ELR (cell line): ENCODE data around the gene MYO16.
"Not testable (repeated sequence)": the region's sequence is repeated elsewhere in the genome, so short reads cannot be mapped to it uniquely, and the experiment has no call there.

Experiments
- DNase-seq: peaks from one replicate; pipeline ENCODE4 v3.0.0-alpha.2; 2015; ENCODE audit warnings: low read depth

Gene MYO16

DNA sequence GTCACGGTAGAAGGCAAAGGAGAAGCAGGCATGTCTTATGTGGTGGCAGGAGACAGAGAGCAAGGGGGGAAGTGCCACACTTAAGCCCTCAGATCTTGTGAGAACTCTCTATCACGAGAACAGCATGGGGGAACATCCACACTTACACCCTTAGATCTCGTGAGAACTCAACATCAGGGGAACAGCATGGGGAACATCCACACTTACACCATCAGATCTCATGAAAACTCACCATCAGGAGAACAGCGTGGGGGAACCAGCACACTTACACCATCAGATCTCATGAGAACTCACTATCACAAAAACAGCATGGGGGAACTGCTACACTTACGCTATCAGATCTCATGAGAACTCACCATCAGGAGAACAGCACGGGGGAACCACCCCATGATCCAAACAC is 445.0 kb downstream of the MYO16 start:
- no peak for DNase-seq

DNA sequence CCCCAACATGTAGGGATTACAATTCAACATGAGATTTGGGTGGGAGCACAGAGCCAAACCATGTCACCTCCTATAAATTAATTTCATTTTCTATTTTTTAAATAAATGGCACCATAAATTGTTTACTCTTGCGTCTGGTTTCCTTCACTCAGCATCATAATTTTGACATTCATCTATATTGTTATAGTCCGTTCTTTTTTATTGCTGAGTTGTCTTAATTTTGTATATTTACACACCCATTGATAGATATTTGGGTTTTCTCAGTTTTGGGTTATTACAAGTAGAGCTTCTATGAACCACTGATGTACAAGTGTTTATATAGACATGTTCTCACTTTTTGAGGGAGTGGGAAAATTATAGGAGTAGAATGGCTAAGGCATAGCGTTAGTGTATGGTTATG is 445.4 kb downstream of the MYO16 start:
- no peak for DNase-seq

DNA sequence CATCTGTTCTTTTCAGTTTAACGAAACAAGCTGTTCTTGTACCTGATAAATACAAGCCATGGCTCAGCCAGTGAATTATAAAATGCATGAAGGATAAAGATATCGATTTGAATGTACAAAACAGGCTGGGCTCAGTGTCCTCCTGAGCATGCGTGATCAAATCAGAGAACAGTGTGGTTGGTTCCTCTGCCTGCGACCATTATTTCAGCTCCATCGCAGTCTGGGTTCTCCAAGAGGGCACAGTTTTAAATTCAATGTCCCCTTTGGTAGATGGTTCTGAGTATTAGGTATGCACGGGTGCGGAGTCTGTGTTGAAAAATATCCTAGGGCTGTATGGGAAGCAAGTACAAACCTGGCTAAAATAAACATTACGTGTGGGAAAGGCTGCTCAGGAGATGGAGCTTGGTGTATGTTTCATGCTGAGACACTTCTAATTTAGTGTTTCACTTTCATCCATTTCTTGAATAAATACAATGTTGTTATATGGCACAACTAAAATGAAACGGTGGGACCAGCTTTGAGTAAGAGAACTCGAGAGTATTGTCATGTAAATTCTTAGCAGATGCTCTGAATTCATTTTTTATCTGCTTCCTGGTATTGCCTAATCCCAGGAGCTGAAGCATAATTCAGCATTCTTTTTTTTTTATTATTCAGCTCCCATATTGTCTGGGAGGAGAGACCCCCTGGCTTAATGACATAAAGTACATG is 458.7 kb downstream of the MYO16 start:
- no peak for DNase-seq

DNA sequence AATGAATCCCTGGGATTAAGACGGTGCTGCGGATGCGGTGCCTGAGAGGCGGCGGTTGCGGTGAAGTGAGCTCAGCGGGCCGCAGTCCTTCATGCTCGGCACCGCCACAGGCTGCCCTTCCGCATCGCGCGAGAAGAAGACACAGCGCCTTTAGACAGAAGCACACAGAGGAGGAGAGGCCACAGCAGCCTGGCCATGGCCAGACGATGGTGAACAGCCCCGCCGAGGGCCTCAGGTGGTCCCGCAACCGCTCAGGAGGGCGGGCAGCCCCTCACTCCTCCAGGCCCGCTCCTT is 459.2 kb downstream of the MYO16 start:
- no peak for DNase-seq

DNA sequence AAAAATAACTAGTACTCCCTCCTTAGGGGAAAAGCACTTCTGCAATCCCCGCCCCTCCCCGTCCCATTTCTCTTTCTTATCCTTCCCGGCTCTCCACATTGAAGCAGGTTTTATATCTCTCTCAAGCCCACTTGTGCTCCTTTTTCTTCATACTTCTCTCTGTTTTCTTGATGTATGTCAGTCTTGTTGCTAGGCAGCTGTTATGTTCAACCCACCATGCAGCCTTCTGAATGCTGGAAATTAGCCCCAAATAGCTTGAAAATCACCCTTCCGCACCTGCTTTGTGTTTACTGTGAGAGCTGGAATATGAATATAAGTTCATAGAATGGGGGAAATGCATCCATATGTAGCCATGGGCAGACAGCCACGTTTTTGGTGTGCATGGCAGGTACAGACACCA is 461.4 kb downstream of the MYO16 start:
- DNase-seq, result no peak

DNA sequence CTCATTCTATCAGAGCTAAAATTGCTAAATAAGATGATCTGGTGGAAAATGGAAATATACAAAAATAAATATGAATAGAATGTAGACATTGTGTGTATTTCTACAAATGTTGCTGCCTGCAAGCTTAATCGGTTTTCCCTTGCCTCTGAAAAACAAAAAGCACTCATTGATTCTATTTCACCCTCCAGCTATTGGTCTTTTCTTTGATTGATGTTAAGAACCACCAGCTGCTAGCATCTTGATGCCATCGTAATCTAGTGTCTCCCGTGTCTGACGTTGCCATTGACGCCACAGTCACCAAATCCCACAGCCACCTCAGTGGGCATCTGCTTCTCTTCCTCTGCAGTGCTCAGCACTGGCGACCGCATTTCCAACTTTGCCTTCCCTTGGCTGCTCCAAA is 461.8 kb downstream of the MYO16 start:
- DNase-seq, result no peak

DNA sequence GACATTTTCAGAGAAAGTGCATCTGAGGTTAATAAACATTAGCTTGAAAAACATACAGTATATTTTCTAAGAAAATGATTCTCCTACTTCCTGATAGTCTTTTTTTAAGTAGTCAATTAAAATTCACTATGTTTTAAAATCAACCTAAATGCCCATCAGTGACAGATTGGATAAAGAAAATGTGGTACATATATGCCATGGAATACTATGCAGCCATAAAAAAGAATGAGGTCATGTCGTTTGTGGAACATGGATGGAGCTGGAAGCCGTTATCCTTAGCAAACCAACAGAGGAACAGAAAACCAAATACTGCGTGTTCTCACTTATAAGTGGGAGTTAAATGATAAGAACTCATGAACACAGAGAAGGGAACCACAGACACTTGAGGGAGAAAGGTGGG is 462.8 kb downstream of the MYO16 start:
- DNase-seq, result not testable (repeated sequence)

DNA sequence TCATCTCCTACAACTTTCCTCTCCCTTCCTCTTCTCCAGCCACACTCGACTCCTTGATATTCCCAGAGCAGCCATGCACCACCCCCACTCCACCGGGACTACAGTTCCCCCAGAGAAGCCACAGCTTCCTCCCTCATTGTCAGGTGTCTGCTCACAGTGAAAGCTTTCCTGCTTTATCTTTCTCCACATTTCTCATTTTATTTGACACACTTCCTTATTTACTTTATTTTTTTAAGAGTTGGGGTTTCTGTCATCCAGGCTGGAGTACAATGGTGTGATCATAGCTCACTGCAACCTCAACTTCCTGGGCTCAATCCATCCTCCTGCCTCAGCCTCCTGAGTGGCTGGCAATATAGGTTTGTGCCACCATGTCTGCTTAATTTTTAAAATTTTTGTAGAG is 464.6 kb downstream of the MYO16 start:
- DNase-seq, result no peak

DNA sequence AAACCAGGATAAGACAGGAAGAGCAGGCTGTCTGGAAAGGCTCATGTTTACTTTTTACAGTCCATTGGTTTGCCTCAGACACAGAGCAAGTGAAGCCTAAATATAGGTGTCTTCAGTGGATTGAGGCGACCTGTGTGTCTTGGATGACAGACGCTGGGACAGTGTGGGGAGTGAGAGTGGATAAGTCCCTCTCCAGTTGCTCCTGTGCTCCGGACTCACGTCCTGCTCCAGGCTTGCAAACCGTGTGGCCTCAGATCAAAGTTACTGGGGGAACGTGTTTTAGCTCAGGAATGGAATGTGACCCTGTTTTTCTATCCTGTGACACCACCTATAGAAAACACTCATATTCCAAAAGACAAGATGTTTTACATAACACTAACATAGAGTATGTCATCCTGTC is 465.7 kb downstream of the MYO16 start:
- DNase-seq, result no peak

DNA sequence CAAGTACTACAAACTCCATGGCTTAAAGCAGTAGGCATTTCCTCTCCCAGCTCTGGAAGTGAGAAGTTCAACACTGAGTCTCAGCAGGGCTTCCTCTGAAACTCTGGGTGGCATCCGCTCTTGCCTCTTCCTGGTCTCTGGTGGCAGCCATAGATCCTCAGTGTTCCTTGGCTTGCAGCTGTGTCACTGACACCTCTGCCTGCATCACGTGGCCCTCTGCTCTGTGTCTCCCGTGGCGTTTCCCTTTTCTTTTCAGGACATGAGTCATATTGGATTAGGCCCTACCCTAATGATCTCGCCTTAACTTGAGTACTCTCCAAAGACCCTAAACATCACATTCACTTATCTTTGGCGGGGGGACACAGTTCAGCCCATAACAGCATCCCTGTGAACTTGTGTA is 466.7 kb downstream of the MYO16 start:
- peak; percentile 22 for DNase-seq

DNA sequence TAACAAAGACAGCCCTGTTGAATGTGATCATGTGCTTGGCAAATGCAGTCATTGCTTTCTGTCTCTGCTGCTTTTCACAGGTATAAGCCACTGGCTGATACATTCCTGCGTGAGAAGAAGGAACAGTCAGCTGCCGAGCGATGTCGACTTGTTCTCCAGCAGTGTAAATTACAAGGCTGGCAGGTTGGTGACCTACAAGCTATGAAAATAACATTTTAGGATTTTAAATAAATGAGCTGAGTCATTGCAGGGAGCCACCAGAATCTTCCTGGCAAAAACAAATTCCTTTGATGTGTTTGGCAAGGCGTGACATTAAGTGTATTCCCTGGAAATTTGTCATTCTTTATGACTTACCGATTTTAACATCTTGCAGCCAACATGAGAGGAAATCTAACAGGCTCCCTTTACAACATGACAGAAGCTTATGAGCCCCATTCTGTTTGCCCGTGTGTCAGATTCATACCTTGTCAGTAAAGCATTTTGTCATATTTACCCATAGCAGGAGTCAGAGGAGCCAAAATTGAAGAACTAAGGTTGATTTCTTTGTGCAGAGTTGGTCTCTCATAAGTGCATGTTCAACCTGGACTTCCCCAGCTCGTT is 471.4 kb downstream of the MYO16 start:
- DNase-seq, result no peak

DNA sequence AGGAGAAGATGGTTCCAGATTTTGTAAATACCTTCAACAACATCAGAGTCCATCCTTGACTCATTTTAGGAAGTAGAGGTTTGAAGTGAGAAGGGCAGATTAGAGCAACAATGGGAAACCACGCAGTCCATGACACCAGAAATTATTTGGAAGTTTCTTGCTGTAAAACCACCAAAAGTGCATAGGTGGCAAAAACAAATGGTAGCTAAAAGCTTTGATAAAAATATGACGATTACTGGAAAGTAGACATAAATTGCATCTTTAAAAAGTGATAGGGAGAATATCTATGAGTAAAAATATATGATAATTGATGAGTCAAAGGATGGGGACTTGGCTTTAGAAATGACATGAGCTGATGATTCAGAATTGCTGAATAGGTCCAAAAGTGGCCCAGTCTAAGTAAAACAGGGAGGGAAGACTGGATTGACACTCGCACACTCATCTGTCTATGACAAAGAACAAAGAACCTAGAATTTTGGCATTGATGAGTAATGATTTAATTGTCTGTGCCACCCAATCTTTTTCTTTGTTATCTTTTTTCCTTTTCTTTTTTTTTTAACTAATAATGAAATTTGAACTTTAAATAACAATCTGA is 472.2 kb downstream of the MYO16 start:
- peak; percentile 8 for DNase-seq

DNA sequence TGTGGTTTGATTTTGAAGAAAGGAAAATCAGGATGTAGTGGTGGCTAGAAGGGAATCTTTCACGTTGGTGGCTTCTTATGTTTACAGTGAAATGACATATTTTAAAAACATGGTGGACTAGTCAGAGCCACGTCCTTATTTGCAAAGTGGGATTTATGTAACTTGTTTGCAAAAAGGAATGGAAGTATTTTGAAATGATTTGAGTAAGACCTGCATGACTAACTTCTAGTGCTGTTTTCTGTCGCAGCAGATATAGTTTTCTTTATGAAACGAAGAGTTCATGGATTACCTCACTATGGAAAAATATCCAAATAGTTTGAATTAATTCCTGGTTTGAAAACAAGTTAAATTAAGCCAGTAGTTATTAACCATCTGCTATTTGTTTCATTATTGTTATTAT is 476.5 kb downstream of the MYO16 start:
- DNase-seq, result peak; percentile 25

DNA sequence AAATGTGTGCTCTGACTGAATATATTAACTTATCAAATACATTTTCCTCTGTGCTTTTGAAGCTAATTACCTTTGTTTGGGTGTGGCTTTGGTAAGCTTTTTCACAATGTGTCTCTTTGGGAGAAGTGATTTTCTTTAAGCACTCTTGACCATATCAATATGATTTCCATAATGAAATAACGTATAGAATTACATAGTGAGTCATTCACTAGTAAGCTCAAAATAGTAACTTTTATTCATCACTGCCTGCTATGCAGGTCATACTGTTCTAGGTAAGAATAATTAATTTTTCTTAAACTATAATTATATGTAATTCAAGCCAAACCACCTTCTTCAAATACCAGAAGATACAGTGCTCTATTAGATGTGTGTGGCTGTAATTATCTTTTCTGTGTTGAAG is 480.7 kb downstream of the MYO16 start:
- no peak for DNase-seq

DNA sequence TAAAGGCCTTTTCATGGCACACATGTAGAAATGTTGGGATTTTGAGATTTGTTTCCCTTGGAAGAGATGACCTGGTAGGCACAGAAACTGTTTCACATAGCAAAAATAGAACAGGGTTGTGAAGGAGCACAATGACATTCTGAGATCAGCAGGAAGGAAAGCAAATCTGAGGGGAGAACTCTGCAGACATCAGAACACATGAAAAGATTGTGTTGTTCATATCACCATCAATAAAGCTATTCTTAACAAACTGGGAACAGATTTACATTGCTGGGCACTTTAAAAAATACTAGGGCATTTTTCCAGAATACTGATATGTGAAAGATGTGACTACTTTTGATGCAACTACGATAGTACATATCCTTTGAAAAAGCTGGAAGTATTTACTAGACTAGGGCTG is 481.7 kb downstream of the MYO16 start:
- no peak for DNase-seq

DNA sequence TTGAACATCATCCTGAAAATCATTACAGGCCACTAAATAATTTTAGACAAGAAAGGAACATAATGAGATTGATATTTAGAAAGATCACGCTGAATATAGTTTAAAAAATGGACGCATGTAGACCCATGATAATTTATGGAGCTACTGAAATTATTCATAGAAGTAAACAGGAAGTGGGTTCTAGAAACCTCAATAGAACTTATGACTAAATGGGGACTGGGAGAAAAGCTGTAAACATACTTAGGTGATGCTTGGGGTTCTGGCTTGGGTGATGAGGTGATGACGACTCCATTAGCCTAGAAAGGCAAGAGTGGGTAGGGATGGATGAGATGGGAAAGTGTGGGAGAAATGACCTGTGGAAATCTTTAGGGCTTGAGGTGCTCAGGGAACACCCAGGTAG is 484.0 kb downstream of the MYO16 start:
- peak; percentile 53 for DNase-seq

DNA sequence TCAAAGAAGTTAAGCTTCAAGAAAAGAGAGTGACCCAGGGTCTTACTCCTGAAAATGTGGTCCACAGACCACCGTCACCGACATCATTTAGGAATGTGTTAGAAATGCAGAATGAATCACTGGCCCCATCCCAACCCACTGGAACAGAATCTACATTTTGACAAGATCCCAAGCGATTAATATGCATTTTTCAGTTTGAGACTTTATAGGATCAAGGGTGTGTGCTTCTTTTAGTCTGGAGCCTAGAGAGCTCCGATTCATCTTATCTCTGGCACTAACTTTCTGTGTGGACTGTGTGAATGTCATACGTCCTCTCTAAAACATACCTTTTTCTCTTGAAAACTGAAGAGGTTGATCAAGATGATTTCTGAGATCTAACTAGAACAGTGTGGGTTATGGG is 484.8 kb downstream of the MYO16 start:
- DNase-seq, result no peak

DNA sequence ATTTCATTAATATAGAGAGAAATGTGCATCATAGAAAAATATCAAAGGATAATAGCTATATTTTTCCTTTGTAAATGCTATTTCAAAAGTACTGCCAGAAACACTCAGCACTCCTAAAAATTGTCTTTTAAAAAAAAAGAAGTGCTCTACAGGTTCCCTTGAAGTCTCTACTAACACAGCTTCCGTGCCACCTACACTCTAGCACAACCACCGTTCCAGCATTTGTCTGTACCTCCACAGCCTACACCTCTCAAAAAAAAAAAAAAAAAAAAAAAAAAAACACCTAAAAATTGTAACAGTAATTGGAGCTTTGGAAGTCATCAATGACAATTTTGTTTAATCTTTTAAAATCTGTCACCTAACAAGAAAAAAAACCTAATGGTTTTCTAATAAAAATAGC is 485.6 kb downstream of the MYO16 start:
- DNase-seq, result no peak

DNA sequence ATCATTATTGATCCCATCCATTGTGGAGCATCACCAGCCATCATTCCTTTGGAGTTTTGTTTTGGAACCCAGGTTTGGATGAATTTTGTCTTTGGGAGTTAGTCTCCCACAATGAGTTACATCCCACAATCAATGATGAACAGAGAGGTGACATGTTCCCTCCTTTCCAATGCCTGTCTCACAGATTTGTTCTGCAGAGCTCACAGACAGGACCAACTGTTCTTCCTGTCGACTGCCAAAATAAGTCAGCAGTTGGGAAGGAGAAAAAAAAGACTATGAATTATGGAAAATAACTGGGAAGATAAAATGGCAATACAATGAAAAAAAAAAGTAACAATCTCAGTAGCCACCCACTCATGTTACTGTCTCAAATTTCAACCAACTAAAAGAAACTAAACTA is 489.1 kb downstream of the MYO16 start:
- DNase-seq, result no peak

DNA sequence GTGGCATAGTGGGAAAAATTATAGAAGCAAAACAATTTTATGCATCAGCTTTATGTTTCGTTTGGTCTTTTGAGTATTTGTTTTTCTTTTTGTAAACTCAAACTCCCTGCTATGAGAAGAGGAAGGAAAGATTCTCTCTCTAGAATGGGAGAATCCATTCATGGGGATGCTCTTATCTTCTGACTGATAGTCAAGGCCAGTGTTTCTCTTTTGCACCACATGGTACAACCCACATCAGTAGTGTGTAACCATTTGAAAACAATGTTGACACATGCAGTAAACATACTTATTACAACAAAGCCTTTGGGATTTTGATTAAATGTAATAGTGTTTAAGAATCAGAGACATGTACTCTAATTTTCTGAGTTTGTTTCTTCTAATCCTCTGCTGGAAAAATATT is 490.5 kb downstream of the MYO16 start:
- no peak for DNase-seq

DNA sequence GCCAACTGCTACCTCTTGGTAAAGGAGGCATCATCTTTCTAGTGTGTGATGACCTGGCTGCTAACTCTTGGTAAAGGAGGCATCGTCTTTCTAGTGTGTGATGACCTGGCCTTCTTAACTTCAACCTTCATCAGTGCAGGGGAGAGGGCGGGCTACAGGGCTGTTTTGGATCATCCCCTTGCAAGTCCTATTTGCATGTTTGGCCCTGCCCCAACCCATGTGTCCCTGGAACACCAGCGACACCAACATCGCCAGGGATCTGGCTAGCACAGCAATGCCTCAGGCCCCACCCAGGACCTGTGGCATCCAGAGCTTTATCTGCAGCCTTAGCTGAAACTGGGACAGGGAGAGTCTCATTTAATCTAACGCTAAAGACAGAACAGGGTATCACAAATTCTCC is 492.4 kb downstream of the MYO16 start:
- no peak for DNase-seq

DNA sequence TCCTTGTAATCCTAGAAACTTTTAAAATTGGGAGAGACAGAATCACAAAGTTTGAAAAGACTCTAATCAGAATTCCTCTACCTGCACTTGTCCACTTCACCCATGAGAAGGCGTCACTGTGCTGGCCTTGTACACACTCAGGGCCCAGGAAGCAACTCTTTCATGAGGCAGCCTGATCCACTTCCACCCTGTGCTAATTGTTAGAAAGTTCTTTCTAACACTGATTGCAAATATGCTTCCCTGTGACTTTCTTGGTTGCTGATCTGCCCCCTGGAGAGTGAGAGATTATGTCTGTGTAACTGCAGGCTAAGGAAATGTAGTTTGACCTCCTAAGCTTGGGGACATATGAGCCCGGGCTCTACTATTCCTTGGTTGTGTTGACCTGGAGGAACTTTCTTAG is 494.6 kb downstream of the MYO16 start:
- DNase-seq, result no peak

DNA sequence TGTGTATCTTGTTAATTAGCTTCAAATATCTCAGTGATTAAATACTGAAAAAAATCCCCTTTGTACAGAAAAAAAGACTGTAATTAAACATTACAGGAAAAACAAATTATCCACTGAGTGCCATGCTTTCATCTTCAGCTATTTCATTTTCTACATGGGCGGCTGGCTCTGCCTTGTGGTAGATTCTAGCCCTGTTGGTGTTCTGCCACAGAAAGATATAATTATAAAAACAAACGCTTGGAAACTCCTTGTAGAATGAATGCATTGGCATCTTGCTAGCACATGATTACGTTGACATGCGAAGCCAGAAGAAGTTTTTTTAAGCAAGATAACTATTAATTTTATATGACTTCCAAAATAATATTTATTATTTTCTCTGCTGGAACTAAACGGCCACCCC is 496.8 kb downstream of the MYO16 start:
- no peak for DNase-seq
